GM21528 (cell line): ENCODE measurements around the gene PPP1R9A.

ENCODE experiments used
- ATAC-seq: cut with Tn5 transposase; IDR thresholded peaks from one replicate; pipeline ENCODE4 v1.9.1; 2021; ENCODE audit warnings: mild to moderate bottlenecking, moderate library complexity; ENCODE audit not compliant: unreplicated experiment, low FRiP score

PPP1R9A gene

DNA sequence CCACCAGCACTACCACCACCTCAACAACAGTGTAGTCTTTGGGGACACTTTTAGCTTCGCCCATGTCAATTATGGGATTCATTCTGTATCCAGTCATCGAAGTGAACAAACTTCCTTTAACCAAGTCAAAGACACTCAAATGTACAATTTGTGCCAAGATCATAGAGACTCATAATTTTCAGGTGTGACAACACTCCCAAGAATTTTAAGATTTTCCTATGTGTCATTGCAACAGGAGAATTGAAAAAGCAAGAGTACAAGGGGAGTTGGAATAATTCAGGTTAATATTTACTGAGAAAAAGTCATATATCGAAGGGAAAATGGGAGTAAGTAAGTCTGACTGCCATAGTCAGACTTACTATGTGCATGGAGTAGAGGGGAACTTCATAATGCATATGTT is 390.7 kb downstream of the PPP1R9A start:
- no peak for ATAC-seq

DNA sequence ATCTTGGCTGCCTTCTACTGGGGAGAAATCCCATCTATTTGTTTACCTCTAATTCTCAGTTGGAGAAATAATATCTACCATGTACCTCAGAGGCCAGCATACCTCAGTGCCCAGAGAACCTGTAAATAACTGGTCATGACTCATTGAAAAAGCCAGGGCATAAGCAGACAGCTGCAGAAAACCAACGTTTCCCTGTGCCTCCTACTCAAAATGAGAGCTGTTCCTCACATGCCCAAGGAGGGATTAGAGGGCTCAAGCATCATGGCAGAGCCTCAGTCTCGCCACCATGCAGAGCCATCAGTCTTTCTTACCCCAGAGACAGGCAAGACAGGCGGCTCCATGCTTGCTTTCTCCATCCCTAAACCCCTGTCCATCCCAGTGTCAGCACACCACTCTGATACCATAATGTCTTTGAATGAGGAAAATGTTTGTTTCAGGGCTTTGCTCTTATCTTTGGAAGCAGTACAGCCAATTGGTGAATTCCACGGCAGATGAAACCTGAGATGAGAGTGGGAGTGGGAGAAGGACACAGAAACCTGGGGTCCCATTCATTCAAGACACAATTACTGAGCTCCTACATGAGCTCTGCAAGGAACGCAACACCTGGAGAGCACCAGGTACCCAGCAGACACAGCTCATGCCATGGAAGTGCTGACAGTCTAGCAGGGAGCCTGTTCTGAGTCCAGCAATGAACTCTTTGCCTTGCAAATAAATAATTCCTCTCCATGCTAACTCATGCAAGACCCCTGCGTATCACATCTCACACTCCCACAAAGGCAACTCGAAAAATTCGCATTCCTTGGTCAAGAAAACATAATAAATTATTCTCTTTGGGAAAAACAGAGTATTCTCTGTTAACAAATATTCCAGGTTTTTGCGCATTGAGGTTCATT is 395.9 kb downstream of the PPP1R9A start:
- ATAC-seq = no peak

DNA sequence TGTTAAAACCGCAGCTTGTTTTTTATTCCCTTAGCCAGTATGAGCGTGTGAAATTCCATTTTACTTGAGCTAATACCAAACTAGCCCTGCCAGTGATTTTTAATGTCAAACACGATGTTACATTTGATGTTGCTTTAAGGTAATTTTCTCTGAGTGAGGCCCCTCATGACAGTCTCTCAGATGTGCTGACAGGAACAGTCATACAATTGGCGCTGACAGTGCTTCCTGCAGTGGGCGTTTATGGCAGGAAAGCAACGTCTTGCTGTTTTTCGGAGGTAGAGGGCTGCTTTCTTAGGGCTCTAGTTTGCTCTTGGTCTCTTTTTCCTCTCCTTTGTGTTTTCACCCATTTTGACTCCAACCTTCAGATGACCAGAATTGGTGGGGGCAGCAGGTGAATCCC is 397.6 kb downstream of the PPP1R9A start:
- ATAC-seq = no peak

DNA sequence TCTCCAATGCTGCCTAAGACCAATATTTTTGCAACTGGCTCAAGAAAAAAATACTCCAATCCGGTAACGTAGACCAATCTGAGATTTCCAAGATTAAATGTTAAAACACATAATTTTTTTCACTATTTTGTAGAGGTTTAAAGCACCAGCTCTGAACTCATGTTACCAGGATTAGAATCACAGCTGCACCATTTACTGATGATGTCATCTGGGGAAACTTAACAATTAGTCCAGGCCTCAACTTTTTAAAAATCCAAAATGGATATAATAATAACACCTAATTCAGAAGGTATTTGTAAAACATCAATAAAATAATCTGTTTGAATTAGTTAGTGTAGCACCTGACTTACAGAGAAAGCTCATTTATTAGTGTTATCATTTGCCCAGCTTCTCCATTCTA is 402.6 kb downstream of the PPP1R9A start:
- ATAC-seq = no peak

DNA sequence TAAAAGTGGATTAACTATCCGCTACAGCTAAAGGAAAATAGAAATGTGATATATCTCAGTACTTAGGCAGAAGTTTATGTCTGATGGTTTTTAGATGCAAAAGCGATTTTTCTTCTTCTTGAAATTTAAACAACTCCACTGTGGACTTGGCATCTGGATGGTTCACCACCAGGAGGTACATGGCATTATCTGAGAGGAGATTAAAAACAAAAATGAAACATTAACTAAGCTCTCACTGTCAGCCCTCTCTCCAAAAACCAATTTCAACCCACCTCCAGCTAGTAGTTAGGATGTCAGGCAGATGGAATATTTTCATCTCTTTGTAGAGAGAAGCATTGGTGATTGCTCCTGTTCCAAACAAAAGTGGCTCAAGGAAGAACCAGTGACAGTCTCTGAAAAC is 404.0 kb downstream of the PPP1R9A start:
- ATAC-seq = no peak

GRCh38 chr7:95312561-95312960 is 405.2 kb downstream of the PPP1R9A start:
- ATAC-seq = no peak

DNA sequence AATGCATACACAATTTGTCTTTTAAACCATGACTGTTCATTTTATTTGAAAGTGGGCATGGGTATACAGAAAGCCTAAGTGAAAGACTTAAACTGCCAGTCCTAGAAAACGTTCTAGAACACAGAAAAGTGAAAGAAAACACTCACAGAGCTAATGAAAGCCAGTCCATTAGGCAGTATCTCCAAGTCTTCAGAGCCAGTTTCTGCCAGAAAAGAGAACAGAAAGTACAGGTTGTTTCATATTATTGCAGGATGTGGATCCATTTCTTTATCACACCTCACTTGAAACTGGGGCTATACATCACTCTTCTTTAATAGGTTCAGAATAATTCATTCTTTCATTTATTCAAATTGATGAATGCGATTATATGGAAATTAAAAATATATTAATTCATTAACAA is 409.2 kb downstream of the PPP1R9A start:
- ATAC-seq = peak; percentile 54

- ATAC-seq = no peak
Observed at GRCh38 chr7:95317546-95317945, 410.2 kb downstream of the PPP1R9A start.

DNA sequence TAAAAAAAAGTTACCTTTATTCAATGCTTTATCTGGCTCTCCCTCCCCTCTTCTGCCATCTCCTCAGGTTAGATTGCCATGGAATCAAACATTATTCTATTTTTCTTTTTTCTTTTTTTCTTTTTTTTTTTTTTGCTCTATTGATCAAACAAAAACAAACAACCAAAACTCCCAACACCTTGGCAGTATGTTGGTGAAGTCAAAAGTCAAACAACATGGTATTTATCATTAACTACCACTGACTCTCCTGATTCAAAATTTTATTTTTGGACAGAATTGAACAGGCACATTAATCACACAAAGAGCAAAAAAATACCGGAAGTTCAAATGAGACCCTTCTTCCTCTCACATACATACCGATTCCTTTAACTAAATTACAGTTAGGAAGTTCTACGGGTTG is 410.6 kb downstream of the PPP1R9A start:
- no peak for ATAC-seq

GRCh38 chr7:95318501-95319100 is 411.2 kb downstream of the PPP1R9A start:
- ATAC-seq = no peak

DNA sequence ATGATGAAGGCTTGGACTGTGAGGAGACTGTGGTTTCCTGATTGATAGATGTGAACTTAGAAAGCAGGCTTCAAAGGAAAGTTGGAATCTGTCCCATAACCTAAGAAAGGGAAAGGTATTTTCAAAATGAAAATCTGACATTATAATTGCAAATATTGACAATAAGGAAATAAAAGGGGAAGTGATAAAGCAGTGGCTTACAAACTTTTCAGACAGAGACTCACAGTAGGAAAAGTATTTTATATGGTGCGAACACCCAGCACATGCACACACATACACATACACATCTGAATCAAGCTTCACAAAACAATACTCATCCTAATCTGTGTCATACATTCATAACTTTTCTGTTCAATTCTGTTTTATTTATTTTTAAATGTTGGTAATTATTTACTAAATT is 412.2 kb downstream of the PPP1R9A start:
- ATAC-seq = no peak

DNA sequence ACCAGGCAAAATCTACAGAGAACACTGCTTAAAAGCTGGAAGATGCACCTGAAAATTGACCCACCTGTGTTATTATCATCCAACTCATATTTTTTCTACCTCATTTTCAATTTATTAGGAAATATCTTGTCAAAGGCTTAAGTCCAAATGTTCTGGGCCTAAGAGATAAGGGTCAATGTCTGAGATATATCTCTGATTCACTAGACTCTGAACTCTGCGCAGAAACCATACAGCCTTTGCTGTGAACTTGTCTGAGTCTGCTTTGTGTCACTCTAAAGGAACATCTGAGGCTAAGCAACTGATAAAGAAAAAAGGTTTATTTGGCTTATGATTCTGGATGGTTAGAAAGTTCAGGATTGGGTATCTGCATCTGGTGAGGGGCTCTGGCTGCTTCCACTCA is 413.3 kb downstream of the PPP1R9A start:
- ATAC-seq = no peak

DNA sequence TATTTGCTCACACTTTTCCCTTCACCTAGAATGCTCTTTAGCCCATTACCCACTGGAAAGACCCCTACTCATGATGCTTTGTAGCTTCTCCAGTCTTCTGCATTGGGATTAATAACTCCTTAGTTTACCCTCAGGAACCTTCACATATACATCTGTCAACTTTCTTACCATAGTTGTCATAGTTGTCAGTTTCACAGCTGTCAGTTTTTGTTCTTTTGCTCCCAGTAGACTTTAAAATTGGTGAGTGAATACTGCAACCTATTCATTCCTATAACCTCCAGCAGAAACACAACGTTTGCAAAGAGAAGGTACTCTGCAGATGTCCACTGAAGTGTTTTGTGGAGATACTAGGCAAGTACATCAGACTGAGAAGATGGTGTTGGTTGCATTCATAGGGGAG is 414.3 kb downstream of the PPP1R9A start:
- ATAC-seq = no peak

GRCh38 chr7:95322396-95322795 is 415.0 kb downstream of the PPP1R9A start:
- no peak for ATAC-seq

DNA sequence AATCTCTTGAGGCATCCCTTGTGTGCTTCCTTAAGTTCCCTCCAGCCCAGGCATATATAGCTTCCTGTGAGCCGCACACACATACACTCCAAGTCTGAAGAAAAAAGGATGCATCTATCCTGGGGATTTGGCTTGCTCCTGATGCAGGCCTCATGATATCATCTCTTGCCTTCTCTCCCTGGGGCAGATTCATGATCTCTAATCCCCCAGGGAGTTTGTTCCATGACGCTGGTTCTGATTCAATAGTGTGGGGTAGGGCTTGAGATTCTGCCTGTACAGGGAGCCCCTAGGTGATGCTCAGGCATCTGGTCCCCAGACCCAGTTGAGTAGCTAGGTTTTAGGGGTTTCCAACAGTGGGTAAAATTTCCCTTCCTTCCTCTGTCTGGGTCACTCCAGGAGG is 415.5 kb downstream of the PPP1R9A start:
- no peak for ATAC-seq

GRCh38 chr7:95323410-95324129 is 416.2 kb downstream of the PPP1R9A start:
- no peak for ATAC-seq

- no peak for ATAC-seq
Observed at GRCh38 chr7:95324431-95324830, 417.0 kb downstream of the PPP1R9A start, which contains the start of gene PON1. Gene PON1, minus strand, starts transcription at chr7:95324532. Its CDS starts 57 bp downstream, at chr7:95324475.

GRCh38 chr7:95327356-95327755 is 420.0 kb downstream of the PPP1R9A start:
- ATAC-seq = no peak

DNA sequence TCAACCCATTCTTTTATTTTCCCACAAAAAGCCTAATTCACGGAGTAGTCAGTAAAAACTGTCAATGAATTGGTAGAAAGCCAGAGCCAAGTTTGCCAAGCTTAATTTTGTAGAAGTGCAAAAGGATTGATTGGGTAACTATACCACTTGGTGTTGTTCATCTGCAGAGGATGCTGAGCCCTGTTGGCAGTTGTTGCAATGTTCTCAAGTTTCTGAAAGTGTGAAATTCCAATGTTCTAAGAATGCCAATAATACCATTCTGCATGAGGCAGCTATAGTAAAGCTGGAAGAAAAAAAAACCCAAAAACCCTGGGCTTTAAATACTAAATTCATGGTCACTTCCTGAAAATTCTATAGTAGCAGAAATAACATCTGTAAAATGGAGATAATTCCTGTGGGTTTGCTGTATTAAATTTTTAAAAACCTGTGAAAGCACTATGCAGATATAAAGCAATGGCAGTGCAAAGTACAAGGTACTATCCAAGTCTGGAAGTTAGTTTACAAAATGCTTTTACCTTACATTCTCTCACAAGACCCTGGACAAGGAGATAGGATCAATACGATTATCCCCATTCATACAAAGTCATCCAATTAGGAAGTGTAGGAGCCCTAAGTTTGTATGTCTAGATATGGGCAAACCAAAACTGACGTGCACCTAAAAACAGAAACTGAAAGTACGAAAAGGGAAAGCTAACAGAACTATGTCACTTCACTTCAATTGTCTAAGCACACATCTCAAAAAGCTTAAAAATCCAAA is 423.0 kb downstream of the PPP1R9A start:
- ATAC-seq = peak; percentile 95

DNA sequence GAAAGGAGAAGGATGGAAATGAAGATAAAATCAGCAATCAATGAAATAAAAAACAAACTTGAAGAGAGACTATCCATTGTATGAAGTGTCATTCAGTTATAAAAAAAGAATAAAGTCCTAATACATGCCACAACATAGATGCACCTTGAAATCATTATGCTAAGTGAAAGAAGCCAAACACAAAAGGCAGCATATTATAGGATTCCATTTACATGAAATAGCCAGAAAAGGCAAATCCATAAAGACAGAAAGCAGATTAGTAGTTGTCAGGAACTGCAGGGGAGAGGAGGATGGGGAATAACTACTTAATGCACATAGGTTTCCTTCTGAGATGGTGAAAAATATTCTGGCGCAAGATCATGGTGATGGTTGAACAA is 423.6 kb downstream of the PPP1R9A start:
- ATAC-seq = peak; percentile 26

GRCh38 chr7:95334447-95334846 is 427.1 kb downstream of the PPP1R9A start:
- no peak for ATAC-seq
